ENCODE measurements around the gene ACBD6. TPM values are rescaled to one million over a fixed set of nuclear protein-coding genes. Genes with fewer than 3 reads are reported as not detected.
"Not testable (repeated sequence)": the region's sequence is repeated elsewhere in the genome, so short reads cannot be mapped to it uniquely, and the experiment has no call there.

The ACBD6 gene
- total RNA-seq, 1 donor from 2014 or later = 57.5 TPM

DNA sequence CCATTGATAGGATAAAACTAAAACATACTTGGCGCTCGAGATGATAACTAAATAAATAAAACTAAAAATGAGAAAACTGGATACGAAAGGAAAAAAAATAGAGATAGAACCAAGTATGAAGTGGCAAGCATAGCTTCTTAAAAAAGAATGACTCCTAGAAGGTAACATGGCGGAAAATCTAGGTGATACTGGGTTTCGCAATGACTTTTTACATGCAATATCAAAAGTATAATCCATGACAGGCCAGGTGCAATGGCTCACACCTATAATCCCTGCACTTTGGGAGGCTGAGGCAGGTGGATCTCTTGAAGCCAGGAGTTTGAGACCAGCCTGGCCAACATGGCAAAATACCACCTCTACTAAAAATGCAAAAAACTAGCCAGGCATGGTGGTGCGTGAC lies 70.7 kb downstream of the ACBD6 start:
- Mint-ChIP-seq H3K36me3 (ENCODE audit: unreplicated experiment) (peaks cover 20% of the 10 kb centered on the region), H3K4me3 (ENCODE audit: unreplicated experiment) (no peak overlapping the region), H3K4me1 (ENCODE audit: unreplicated experiment) (peaks cover 22% of the 10 kb centered on the region), H3K9me3 (ENCODE audit: unreplicated experiment) (peaks cover 4% of the 10 kb centered on the region), H3K27ac (ENCODE audit: unreplicated experiment) (no peak overlapping the region), H3K27me3 (ENCODE audit: unreplicated experiment) (no peaks in the 10 kb centered on the region)
- TF ChIP-seq, protein P1, sequence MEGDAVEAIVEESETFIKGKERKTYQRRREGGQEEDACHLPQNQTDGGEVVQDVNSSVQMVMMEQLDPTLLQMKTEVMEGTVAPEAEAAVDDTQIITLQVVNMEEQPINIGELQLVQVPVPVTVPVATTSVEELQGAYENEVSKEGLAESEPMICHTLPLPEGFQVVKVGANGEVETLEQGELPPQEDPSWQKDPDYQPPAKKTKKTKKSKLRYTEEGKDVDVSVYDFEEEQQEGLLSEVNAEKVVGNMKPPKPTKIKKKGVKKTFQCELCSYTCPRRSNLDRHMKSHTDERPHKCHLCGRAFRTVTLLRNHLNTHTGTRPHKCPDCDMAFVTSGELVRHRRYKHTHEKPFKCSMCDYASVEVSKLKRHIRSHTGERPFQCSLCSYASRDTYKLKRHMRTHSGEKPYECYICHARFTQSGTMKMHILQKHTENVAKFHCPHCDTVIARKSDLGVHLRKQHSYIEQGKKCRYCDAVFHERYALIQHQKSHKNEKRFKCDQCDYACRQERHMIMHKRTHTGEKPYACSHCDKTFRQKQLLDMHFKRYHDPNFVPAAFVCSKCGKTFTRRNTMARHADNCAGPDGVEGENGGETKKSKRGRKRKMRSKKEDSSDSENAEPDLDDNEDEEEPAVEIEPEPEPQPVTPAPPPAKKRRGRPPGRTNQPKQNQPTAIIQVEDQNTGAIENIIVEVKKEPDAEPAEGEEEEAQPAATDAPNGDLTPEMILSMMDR (IDR thresholded peaks at IDR 0.05) = no peak
- no peak for DNase-seq (ENCODE audit: extremely low spot score, unreplicated experiment)

DNA sequence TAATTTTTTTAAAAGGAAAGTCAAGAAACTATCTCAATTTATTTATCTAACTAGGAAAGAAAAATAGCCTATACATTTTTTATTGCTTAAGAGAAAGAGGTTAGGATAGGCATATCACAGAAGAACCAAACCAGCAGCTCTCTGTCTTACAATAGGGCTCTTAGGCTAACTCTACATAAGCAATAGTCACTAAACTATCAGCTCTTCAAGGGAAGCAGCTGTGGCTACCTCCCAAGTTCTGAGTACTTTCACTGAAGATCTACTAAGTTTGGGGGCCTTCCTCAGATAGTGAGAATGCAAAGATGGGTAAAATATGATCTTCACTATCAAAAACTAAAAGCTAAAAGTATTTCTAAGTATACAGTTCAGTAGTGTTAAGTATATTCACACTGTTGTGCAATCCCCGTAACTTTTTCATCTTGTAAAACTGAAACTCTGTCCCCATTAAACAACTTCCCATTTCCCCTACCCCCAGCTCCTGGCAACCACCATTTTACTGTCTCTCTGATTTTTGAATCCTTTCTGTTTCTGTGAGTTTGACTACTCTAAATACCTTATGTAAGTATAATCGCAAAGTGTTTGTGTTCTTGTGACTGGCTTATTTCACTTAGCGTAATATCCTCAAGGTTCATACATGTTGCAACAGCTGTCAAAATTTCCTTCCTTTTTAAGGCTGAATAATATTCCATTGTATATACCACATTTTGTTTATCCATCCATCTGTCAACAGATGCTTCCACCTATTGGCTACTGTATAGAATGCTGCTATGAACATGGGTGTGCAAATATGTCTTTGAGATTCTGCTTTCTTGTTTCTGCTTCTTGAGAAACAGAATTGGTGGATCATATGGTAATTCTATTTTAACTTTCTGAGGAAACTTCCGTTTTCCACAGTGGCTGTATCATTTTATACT lies 73.3 kb downstream of the ACBD6 start:
- Mint-ChIP-seq H3K4me1 (ENCODE audit: unreplicated experiment) (peaks cover 21% of the 10 kb centered on the region), H3K4me3 (ENCODE audit: unreplicated experiment) (no peak overlapping the region), H3K27me3 (ENCODE audit: unreplicated experiment) (no peaks in the 10 kb centered on the region), H3K9me3 (ENCODE audit: unreplicated experiment) (peaks cover 3% of the 10 kb centered on the region), H3K27ac (ENCODE audit: unreplicated experiment) (no peak overlapping the region), H3K36me3 (ENCODE audit: unreplicated experiment) (peaks cover 15% of the 10 kb centered on the region)
- no peak for DNase-seq (ENCODE audit: extremely low spot score, unreplicated experiment)
- TF ChIP-seq, protein P1 (IDR thresholded peaks at IDR 0.05) = no peak

DNA sequence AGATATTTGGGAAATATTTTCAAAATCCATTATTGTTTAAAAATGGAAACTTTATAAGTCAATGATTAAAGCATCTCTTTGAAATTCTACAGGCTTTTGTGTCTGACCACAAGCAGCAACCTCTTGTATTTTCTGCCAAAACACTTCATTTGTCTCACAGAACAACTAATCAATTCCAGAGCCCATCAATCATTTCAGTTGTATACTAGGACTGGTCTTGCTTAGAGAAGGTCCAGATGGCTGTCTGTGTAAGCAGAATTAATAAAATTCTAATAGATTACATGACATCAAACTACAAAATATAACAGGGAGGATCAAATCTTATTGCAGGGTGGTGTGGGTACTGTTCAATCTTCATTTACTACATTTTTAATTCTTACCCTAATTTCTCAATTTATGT lies 76.4 kb downstream of the ACBD6 start:
- Mint-ChIP-seq H3K27me3 (ENCODE audit: unreplicated experiment) (no peaks in the 10 kb centered on the region), H3K36me3 (ENCODE audit: unreplicated experiment) (peaks cover 20% of the 10 kb centered on the region), H3K9me3 (ENCODE audit: unreplicated experiment) (peaks cover 6% of the 10 kb centered on the region), H3K4me1 (ENCODE audit: unreplicated experiment) (peaks cover under 1% of the 10 kb centered on the region), H3K4me3 (ENCODE audit: unreplicated experiment) (no peak overlapping the region), H3K27ac (ENCODE audit: unreplicated experiment) (no peak overlapping the region)
- DNase-seq (ENCODE audit: extremely low spot score, unreplicated experiment) = no peak
- TF ChIP-seq, protein P1 (IDR thresholded peaks at IDR 0.05) = no peak

DNA sequence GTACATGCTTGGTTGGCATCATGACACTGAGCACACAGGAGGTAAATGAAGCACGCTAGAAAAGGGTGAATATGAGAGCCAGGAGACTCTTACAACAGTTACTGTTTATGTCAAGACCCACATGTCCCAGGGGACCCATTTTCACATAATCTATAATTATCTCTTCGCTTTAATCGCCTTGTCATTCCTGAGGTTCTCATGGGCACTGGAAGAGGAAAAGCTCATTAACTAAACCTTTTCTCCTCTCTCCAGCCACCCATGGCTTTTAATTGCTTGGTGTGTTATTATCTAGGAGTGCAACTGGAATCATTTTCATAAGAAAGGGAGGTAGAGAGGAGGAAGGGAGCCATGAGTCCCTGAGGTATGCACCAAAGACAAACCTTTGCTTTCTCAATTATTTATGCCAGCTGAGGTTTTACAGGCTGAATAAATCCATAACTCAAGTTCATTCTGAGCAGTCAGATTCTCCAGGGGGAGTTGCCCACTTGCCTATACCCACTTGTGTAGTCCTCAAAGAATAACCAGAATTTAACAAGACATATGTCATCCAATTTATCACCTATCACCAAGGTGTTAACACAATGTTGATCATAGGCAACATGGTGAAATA lies 77.4 kb downstream of the ACBD6 start:
- Mint-ChIP-seq H3K4me3 (ENCODE audit: unreplicated experiment) (no peak overlapping the region), H3K27ac (ENCODE audit: unreplicated experiment) (no peak overlapping the region), H3K36me3 (ENCODE audit: unreplicated experiment) (peaks cover 20% of the 10 kb centered on the region), H3K27me3 (ENCODE audit: unreplicated experiment) (no peaks in the 10 kb centered on the region), H3K4me1 (ENCODE audit: unreplicated experiment) (no peaks in the 10 kb centered on the region), H3K9me3 (ENCODE audit: unreplicated experiment) (peaks cover 6% of the 10 kb centered on the region)
- TF ChIP-seq, protein P1 (IDR thresholded peaks at IDR 0.05) = no peak
- DNase-seq (ENCODE audit: extremely low spot score, unreplicated experiment) = no peak

DNA sequence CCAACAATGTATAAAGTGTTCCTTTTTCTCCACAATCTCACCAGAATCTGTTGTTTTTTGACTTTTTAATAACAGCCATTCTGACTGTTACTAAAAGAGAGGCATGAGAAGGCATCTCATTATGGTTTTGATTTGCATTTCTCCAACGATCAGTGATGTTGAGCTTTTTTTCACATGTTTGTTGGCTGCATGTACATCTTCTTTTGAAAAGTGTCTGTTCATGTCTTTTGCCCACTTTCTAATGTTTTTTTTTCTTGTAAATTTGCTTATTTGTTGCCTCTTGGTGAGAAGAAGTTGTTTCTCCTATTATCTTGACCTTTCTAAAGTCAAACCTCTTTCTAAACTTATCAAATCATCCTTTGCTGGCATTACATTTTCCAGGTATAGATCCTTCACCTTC lies 80.8 kb downstream of the ACBD6 start:
- H3K27me3 Mint-ChIP-seq (ENCODE audit: unreplicated experiment) = no peaks in the 10 kb centered on the region
- H3K36me3 Mint-ChIP-seq (ENCODE audit: unreplicated experiment) = peaks cover 13% of the 10 kb centered on the region
- no peak overlapping the region for H3K4me3 Mint-ChIP-seq (ENCODE audit: unreplicated experiment)
- H3K9me3 Mint-ChIP-seq (ENCODE audit: unreplicated experiment) = peaks cover 6% of the 10 kb centered on the region
- H3K4me1 Mint-ChIP-seq (ENCODE audit: unreplicated experiment) = no peaks in the 10 kb centered on the region
- no peak for DNase-seq (ENCODE audit: extremely low spot score, unreplicated experiment)
- no peak overlapping the region for H3K27ac Mint-ChIP-seq (ENCODE audit: unreplicated experiment)
- TF ChIP-seq, protein P1 (IDR thresholded peaks at IDR 0.05) = no peak

DNA sequence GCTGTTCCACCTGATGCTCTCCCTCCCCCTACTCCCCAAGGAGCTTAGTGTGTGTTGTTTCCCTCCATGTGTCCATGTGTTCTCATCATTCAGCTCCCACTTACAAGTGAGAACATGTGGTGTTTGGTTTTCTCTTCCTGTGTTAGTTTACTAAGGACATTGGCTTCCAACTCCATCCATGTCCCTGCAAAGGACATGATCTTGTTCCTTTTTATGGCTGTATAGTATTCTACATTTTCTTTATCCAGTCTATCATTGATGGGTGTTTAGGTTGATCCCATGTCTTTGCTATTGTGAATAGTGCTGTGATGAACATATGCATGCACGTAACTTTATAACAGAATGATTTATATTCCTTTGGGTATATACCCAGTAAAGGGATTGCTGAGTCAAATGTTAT lies 81.2 kb downstream of the ACBD6 start:
- not testable (repeated sequence) for H3K4me3 Mint-ChIP-seq (ENCODE audit: unreplicated experiment); H3K27me3 Mint-ChIP-seq (ENCODE audit: unreplicated experiment); H3K4me1 Mint-ChIP-seq (ENCODE audit: unreplicated experiment); DNase-seq (ENCODE audit: extremely low spot score, unreplicated experiment); H3K9me3 Mint-ChIP-seq (ENCODE audit: unreplicated experiment); H3K27ac Mint-ChIP-seq (ENCODE audit: unreplicated experiment)
- peaks cover 13% of the 10 kb centered on the region for H3K36me3 Mint-ChIP-seq (ENCODE audit: unreplicated experiment)

All from osteocyte (in vitro differentiated cells).